OCI-LY3 (cell line): ENCODE measurements around the gene ARHGEF4.

ENCODE experiments used
- H2AFZ ChIP-seq: fragments of 200-600, 300-600 bp; shearing (Covaris generic); 2 replicates; pipeline ENCODE4 v1.6.0; 2014; ENCODE audit warnings: antibody characterized with exemption, low read depth, low read length
- H3K27ac ChIP-seq: fragments of 200-600, 300-600 bp; sonication (generic); 2 replicates; pipeline ENCODE4 v1.5.1; 2014; ENCODE audit warnings: mild to moderate bottlenecking, low read length, moderate library complexity, mixed read lengths
- H3K27me3 ChIP-seq: fragments of 200-600, 300-600 bp; sonication (generic); 2 replicates; pipeline ENCODE4 v1.6.1; 2014; ENCODE audit warnings: low read depth, low read length, mixed read lengths
- H3K36me3 ChIP-seq: fragments of 200-600, 300-600 bp; sonication (generic); replicated peaks from 2 replicates; pipeline ENCODE3; 2014; ENCODE audit warnings: low read depth, low read length, mixed read lengths
- H3K4me1 ChIP-seq: fragments of 300-600, 200-600 bp; sonication (generic); 2 replicates; pipeline ENCODE4 v1.6.1; 2014; ENCODE audit warnings: low read length, mixed read lengths
- H3K4me2 ChIP-seq: fragments of 200-600, 300-600 bp; sonication (generic); 2 replicates; pipeline ENCODE4 v1.6.1; 2014; ENCODE audit warnings: low read length, mixed read lengths
- H3K4me3 ChIP-seq: fragments of 300-600, 200-600 bp; sonication (generic); 2 replicates; pipeline ENCODE4 v1.5.1; 2014; ENCODE audit warnings: antibody characterized with exemption, mild to moderate bottlenecking, low read length, moderate library complexity
- H3K79me2 ChIP-seq: fragments of 300-600, 200-600 bp; shearing (Covaris generic); 2 replicates; pipeline ENCODE4 v1.6.1; 2014; ENCODE audit warnings: mild to moderate bottlenecking, low read length, mixed read lengths
- H3K9ac ChIP-seq: fragments of 300-600, 200-600 bp; shearing (Covaris generic); 2 replicates; pipeline ENCODE4 v1.6.0; 2014; ENCODE audit warnings: mild to moderate bottlenecking, low read length, moderate library complexity
- H3K9me3 ChIP-seq: fragments of 200-600, 300-600 bp; shearing (Covaris generic); 2 replicates; pipeline ENCODE4 v1.6.1; 2014; ENCODE audit warnings: low read length, mixed read lengths; ENCODE audit not compliant: insufficient read depth
- H4K20me1 ChIP-seq: fragments of 200-600, 300-600 bp; sonication (generic); 2 replicates; pipeline ENCODE4 v1.6.1; 2016; ENCODE audit warnings: low read length, mixed read lengths; ENCODE audit not compliant: insufficient read depth
- EZH2phosphoT487 ChIP-seq: fragments of 200-600 bp; shearing (Covaris generic); IDR thresholded peaks from 2 replicates; pipeline ENCODE4 v1.6.1; 2018; ENCODE audit warnings: antibody characterized with exemption, mixed run types, low read depth
- TF ChIP-seq, protein P1 (sequence below): fragments of 200-600, 300-600 bp; sonication (generic); IDR thresholded peaks from 2 replicates; pipeline ENCODE4 v1.5.1; 2014; ENCODE audit warnings: antibody characterized with exemption, low read length, low read depth

ARHGEF4 gene

DNA sequence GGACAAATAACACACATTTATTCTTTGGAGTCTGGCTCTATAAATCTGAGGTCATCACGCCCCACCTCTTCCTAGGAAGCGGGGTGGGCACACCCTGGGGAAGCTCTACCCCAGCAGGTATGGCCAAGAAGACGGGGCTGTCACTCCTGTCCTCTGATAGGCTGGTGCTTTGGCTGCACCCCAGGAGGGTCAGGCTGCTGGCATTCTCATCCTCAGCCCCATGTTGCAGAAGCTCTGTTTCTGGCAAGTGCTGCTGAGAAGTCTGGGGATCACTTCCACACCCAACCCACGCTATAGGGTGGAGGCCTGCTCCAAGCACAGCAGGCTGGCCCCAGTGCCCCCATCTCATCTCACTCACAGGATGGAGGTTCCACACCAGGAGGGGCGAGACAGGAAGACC, 17.6 kb downstream of the ARHGEF4 start:
- Histone ChIP-seq H3K9me3 (no peaks in the 10 kb centered on the region), H3K4me3 (no peak overlapping the region), H3K27ac (no peak overlapping the region), H2AFZ (no peak overlapping the region), H3K79me2 (no peaks in the 10 kb centered on the region), H3K36me3 (no peaks in the 10 kb centered on the region), H4K20me1 (no peaks in the 10 kb centered on the region), H3K27me3 (0 out of 2 replicates have a peak, but pooled peaks cover 3% of the 10 kb centered on the region), H3K9ac (no peak overlapping the region), H3K4me1 (no peaks in the 10 kb centered on the region), H3K4me2 (no peak overlapping the region)
- TF ChIP-seq, protein P1, sequence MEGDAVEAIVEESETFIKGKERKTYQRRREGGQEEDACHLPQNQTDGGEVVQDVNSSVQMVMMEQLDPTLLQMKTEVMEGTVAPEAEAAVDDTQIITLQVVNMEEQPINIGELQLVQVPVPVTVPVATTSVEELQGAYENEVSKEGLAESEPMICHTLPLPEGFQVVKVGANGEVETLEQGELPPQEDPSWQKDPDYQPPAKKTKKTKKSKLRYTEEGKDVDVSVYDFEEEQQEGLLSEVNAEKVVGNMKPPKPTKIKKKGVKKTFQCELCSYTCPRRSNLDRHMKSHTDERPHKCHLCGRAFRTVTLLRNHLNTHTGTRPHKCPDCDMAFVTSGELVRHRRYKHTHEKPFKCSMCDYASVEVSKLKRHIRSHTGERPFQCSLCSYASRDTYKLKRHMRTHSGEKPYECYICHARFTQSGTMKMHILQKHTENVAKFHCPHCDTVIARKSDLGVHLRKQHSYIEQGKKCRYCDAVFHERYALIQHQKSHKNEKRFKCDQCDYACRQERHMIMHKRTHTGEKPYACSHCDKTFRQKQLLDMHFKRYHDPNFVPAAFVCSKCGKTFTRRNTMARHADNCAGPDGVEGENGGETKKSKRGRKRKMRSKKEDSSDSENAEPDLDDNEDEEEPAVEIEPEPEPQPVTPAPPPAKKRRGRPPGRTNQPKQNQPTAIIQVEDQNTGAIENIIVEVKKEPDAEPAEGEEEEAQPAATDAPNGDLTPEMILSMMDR, result no peak
- no peak for TF ChIP-seq EZH2phosphoT487

DNA sequence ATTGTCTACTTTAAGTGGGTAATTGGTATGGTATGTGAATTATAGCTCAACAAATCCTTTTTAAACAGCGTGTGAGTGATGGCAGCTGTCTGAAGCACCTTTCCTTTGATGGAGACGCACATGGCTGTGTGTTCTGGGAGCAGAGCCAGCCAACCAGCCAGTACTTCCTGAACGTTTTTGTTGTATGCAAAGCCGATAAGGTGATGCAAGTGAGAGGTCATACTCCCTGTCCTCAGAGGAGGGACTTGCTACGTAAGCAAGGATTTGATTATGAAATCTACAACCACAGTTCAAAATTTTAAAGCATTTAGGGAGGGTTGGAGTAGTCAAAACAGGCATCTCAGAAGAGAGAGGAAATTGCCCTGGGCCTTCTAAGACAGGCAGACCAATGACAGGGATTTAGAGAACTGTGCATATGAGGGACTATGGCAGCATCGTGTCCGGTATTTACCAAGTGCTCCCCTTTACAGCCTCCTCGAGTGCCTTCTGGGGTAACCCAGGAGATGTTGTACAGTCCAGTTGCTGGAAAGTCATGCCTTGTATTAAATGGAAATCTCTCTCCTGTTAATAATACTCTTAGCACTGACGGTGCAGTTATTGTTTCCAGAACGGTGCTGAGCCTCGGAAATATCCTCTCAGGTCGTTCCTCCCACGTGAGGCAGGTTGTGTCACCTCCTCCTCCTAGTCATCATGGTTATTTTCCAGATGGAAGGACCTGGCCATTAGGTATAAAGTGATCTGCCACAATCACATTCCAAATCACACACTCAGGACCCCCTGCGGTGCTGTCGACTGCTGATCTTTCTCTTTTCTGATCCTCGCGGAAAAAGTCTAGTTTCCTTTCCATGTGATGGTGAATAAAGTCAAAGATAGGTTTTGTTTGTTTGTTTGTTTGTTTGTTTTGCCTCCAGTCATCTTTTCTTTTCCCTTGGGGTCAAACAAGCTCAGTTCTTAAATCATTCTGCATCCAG, 28.4 kb downstream of the ARHGEF4 start:
- Histone ChIP-seq H3K27ac (no peak overlapping the region), H3K79me2 (no peaks in the 10 kb centered on the region), H3K4me3 (no peak overlapping the region), H3K4me2 (no peak overlapping the region), H3K27me3 (no peaks in the 10 kb centered on the region), H3K9ac (no peak overlapping the region), H3K4me1 (no peaks in the 10 kb centered on the region), H2AFZ (no peak overlapping the region), H3K9me3 (no peaks in the 10 kb centered on the region), H4K20me1 (no peaks in the 10 kb centered on the region), H3K36me3 (no peaks in the 10 kb centered on the region)
- no peak for TF ChIP-seq EZH2phosphoT487
- TF ChIP-seq, protein P1, result no peak

DNA sequence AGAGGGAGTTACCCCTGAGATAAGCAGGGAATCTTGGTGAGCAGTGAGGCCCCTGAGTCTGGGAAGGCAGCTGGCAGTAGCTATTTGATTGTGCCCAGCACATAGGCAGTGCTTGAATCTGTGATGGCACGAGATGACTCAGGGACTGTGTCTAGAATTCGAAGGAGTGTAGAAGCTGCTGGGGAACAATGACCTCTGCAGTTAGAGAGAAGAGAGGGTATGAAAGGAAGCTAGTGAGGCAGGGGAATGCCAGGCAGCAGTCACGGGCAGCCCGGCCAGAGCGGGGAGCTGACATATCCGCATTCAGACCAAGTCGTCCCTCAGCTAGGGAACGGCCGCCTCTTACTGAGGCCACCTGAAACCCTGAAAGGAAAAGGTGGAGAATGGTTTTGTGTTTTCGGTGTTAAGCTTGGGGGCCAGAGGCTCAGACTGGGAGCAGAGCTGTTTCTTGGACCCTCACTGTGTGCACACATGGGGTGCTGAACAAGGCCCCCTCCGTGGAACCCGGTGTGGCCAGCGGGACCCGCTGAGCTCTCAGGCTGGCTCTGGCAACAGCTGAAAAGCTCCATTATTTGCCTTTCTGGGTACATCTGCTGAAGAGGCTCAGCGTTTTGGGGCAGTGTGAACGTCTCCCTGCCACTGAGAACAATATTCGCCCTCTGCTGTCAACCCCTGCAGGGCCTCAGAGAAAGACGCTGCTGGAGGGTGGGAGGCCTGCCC, 32.9 kb downstream of the ARHGEF4 start:
- H3K79me2 ChIP-seq, result no peaks in the 10 kb centered on the region
- H4K20me1 ChIP-seq, result no peaks in the 10 kb centered on the region
- H3K4me3 ChIP-seq, result no peak overlapping the region
- H3K4me2 ChIP-seq, result no peak overlapping the region
- no peak overlapping the region for H2AFZ ChIP-seq
- H3K9me3 ChIP-seq, result no peaks in the 10 kb centered on the region
- H3K27me3 ChIP-seq, result no peaks in the 10 kb centered on the region
- H3K9ac ChIP-seq, result no peak overlapping the region
- no peak for TF ChIP-seq EZH2phosphoT487
- TF ChIP-seq, protein P1, result no peak
- no peaks in the 10 kb centered on the region for H3K36me3 ChIP-seq
- H3K4me1 ChIP-seq, result peaks cover 9% of the 10 kb centered on the region
- no peak overlapping the region for H3K27ac ChIP-seq

DNA sequence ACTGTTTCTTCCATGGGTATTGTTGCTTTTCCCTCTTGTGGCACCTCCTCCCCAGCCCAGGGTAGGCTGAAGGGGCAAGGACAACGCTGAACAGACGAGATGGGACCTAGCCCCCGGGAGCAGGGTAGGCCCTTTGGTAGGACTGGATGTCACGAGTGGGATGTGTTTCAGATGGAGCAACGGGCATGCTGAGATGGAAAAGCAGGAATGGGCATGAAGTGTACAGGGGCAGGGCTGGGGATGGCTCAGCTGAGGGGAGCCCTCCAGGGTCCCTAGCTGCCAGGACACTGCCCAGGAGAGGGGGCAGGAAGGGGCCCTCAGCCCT, 33.4 kb downstream of the ARHGEF4 start:
- Histone ChIP-seq H4K20me1 (no peaks in the 10 kb centered on the region), H3K27me3 (no peaks in the 10 kb centered on the region), H3K4me2 (no peak overlapping the region), H3K9me3 (no peaks in the 10 kb centered on the region), H2AFZ (no peak overlapping the region), H3K27ac (no peak overlapping the region), H3K36me3 (no peaks in the 10 kb centered on the region), H3K4me3 (no peak overlapping the region), H3K79me2 (no peaks in the 10 kb centered on the region), H3K9ac (no peak overlapping the region), H3K4me1 (peaks cover 9% of the 10 kb centered on the region)
- TF ChIP-seq, protein P1, result no peak
- TF ChIP-seq EZH2phosphoT487, result no peak
